Type B pancreatic cell (in vitro differentiated cells): Measurements from ENCODE around the gene PDIK1L. TPM values are rescaled to one million over a fixed set of nuclear protein-coding genes. Genes with fewer than 3 reads are reported as not detected.

Source experiments
- DNase-seq: peaks from one replicate; pipeline ENCODE4 v3.0.0; 2021; ENCODE audit warnings: mixed read lengths; ENCODE audit not compliant: unreplicated experiment; ENCODE audit errors: extremely low spot score
- H3K27ac Mint-ChIP-seq: 2 replicates; pipeline ENCODE4 v1.8.0; 2021; ENCODE audit warnings: mild to moderate bottlenecking, mixed read lengths
- H3K27me3 Mint-ChIP-seq: 2 replicates; pipeline ENCODE4 v1.8.0; 2021; ENCODE audit warnings: mixed read lengths
- H3K36me3 Mint-ChIP-seq: 2 replicates; pipeline ENCODE4 v1.8.0; 2021; ENCODE audit warnings: mixed read lengths
- H3K4me1 Mint-ChIP-seq: one replicate; pipeline ENCODE4 v1.8.0; 2021; ENCODE audit warnings: mixed read lengths; ENCODE audit not compliant: unreplicated experiment
- H3K4me3 Mint-ChIP-seq: 2 replicates; pipeline ENCODE4 v1.8.0; 2021; ENCODE audit warnings: mild to moderate bottlenecking, mixed read lengths
- H3K9me3 Mint-ChIP-seq: 2 replicates; pipeline ENCODE4 v1.8.0; 2021; ENCODE audit warnings: mixed read lengths
- total RNA-seq: library from RNA; stranded (reverse); gene quantifications from 2 replicates; pipeline ENCODE4 v1.2.1, GENCODE V29; 2021; ENCODE audit warnings: low replicate concordance
- TF ChIP-seq, protein P1 (sequence below): fragments of 200-600 bp; sonication (generic); conservative IDR thresholded peaks from 2 replicates; pipeline ENCODE4 v1.5.0; 2021; ENCODE audit warnings: antibody characterized with exemption, mild to moderate bottlenecking

Gene PDIK1L
- total RNA-seq, 1 donor from 2014 or later: 14.7 TPM

GRCh38 chr1:26069941-26070295, 41.7 kb upstream of the PDIK1L start:
- TF ChIP-seq, protein P1, sequence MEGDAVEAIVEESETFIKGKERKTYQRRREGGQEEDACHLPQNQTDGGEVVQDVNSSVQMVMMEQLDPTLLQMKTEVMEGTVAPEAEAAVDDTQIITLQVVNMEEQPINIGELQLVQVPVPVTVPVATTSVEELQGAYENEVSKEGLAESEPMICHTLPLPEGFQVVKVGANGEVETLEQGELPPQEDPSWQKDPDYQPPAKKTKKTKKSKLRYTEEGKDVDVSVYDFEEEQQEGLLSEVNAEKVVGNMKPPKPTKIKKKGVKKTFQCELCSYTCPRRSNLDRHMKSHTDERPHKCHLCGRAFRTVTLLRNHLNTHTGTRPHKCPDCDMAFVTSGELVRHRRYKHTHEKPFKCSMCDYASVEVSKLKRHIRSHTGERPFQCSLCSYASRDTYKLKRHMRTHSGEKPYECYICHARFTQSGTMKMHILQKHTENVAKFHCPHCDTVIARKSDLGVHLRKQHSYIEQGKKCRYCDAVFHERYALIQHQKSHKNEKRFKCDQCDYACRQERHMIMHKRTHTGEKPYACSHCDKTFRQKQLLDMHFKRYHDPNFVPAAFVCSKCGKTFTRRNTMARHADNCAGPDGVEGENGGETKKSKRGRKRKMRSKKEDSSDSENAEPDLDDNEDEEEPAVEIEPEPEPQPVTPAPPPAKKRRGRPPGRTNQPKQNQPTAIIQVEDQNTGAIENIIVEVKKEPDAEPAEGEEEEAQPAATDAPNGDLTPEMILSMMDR: no peak
- Mint-ChIP-seq H3K4me3 (no peak overlapping the region), H3K27ac (no peak overlapping the region), H3K27me3 (peaks cover 3% of the 10 kb centered on the region), H3K4me1 (peaks cover 33% of the 10 kb centered on the region), H3K9me3 (no peaks in the 10 kb centered on the region), H3K36me3 (no peaks in the 10 kb centered on the region)
- no peak for DNase-seq

GRCh38 chr1:26070296-26070962, 41.2 kb upstream of the PDIK1L start:
- Mint-ChIP-seq H3K36me3 (no peaks in the 10 kb centered on the region), H3K27ac (no peak overlapping the region), H3K4me3 (no peak overlapping the region), H3K4me1 (peaks cover 33% of the 10 kb centered on the region), H3K27me3 (peaks cover 3% of the 10 kb centered on the region), H3K9me3 (no peaks in the 10 kb centered on the region)
- no peak for DNase-seq
- TF ChIP-seq, protein P1: no peak

DNA sequence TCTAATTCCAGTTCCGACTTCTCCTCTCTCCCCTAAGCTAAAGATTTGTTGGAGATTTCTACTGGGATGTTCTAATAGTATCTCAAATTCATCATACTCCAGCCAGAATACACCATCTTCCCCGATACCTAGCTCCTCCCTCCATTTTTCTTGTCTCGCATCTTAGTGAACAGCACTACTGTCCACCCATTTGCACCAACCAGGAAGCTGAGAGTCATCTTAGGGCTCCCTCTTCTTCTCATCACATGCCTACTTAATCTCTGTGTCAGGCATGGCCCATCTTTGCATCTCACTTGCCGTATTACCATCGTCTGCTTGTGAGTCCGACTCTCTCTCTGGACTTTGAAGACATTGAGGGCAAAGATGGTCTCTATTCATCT, 40.7 kb upstream of the PDIK1L start:
- Mint-ChIP-seq H3K9me3 (no peaks in the 10 kb centered on the region), H3K36me3 (no peaks in the 10 kb centered on the region), H3K27me3 (peaks cover 3% of the 10 kb centered on the region), H3K4me3 (no peak overlapping the region), H3K27ac (no peak overlapping the region), H3K4me1 (peaks cover 31% of the 10 kb centered on the region)
- no peak for DNase-seq
- TF ChIP-seq, protein P1: no peak

DNA sequence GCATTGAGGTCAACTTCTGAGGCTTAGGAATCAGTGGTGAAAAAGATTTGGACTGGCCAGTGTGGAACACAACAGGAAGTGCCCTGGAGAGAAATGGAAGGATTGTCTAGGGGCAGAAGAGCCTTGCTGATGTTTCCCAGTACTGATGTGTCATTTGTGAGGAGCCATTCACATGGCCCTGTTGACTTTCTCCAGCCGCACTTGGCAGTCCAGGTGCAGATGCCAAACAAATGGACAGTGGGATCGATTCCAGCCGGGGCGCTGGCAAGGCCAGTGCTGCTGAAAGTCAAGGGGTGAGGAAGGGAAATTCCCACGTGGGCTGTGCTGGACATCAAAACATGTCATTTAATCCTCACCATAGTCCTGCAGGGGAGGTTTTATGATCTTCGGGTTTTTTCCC, 39.3 kb upstream of the PDIK1L start:
- Mint-ChIP-seq H3K36me3 (no peaks in the 10 kb centered on the region), H3K4me3 (no peak overlapping the region), H3K4me1 (peaks cover 30% of the 10 kb centered on the region), H3K27ac (no peak overlapping the region), H3K9me3 (no peaks in the 10 kb centered on the region), H3K27me3 (peaks cover 3% of the 10 kb centered on the region)
- TF ChIP-seq, protein P1: no peak
- DNase-seq: no peak

GRCh38 chr1:26075421-26076144, 36.0 kb upstream of the PDIK1L start:
- TF ChIP-seq, protein P1: no peak
- Mint-ChIP-seq H3K27ac (peak overlapping the region; percentile 15), H3K4me1 (peaks cover 40% of the 10 kb centered on the region), H3K36me3 (no peaks in the 10 kb centered on the region), H3K9me3 (no peaks in the 10 kb centered on the region), H3K4me3 (no peak overlapping the region), H3K27me3 (no peaks in the 10 kb centered on the region)
- no peak for DNase-seq
